ENCODE results near the gene PPP6R3.

Gene PPP6R3

DNA sequence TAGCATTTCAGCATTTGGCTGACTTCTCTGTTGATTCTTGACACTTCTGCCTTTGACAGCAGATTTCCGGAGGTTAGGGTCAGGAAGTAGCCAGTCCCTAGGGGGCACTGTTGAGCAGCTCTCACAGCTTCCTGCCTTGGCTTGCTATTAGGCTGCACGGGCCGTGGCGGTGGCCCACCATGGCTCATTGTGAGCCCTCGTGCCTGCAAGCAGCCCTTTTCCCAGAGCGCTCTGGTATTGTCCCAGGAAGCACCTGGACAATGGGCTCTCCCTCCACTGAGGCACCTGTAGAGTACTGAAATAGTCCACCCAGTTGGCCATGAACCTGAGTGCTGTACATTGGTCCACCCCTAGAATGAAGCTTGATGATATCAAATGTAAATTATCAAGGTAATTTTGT is 123.5 kb downstream of the PPP6R3 start:
- Histone ChIP-seq H3K79me2 (ENCODE audit: insufficient read depth, low read length) (no peaks in the 10 kb centered on the region), H3K9me3 (ENCODE audit: insufficient read depth, low read depth, low read length) (no peaks in the 10 kb centered on the region), H4K20me1 (ENCODE audit: insufficient read depth, low read length, poor library complexity, severe bottlenecking) (peaks cover 14% of the 10 kb centered on the region), H3K9ac (ENCODE audit: low read depth, low read length, poor library complexity, severe bottlenecking) (no peak overlapping the region), H3K36me3 (ENCODE audit: insufficient read depth, low read length) (peaks cover 93% of the 10 kb centered on the region), H3K4me3 (ENCODE audit: low read length, poor library complexity, severe bottlenecking) (no peak overlapping the region), H3K9me2 (replicated peaks; ENCODE audit: low read depth, low read length) (no peaks in the 10 kb centered on the region), H3F3A (ENCODE audit: low read depth) (no peaks in the 10 kb centered on the region), H2AFZ (ENCODE audit: low read length) (no peak overlapping the region), H3K4me1 (ENCODE audit: insufficient read depth, low read length, poor library complexity, severe bottlenecking) (no peaks in the 10 kb centered on the region), H3K4me2 (ENCODE audit: low read depth, low read length, poor library complexity, severe bottlenecking) (no peak overlapping the region), H3K27me3 (ENCODE audit: insufficient read depth, low read length, poor library complexity, severe bottlenecking) (no peaks in the 10 kb centered on the region)
- no peak for TF ChIP-seq EZH2phosphoT487 (IDR thresholded peaks at IDR 0.05; ENCODE audit: borderline replicate concordance)
- TF ChIP-seq, protein P1, sequence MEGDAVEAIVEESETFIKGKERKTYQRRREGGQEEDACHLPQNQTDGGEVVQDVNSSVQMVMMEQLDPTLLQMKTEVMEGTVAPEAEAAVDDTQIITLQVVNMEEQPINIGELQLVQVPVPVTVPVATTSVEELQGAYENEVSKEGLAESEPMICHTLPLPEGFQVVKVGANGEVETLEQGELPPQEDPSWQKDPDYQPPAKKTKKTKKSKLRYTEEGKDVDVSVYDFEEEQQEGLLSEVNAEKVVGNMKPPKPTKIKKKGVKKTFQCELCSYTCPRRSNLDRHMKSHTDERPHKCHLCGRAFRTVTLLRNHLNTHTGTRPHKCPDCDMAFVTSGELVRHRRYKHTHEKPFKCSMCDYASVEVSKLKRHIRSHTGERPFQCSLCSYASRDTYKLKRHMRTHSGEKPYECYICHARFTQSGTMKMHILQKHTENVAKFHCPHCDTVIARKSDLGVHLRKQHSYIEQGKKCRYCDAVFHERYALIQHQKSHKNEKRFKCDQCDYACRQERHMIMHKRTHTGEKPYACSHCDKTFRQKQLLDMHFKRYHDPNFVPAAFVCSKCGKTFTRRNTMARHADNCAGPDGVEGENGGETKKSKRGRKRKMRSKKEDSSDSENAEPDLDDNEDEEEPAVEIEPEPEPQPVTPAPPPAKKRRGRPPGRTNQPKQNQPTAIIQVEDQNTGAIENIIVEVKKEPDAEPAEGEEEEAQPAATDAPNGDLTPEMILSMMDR (conservative IDR thresholded peaks at IDR 0.05; ENCODE audit: low read length), result peak; percentile 86

GRCh38 chr11:68584991-68585524 is 124.5 kb downstream of the PPP6R3 start:
- Histone ChIP-seq H3K36me3 (ENCODE audit: insufficient read depth, low read length) (peaks cover 93% of the 10 kb centered on the region), H3K4me2 (ENCODE audit: low read depth, low read length, poor library complexity, severe bottlenecking) (no peak overlapping the region), H2AFZ (ENCODE audit: low read length) (no peak overlapping the region)

GRCh38 chr11:68589547-68590216 is 129.1 kb downstream of the PPP6R3 start:
- peaks cover 91% of the 10 kb centered on the region for H3K36me3 ChIP-seq (ENCODE audit: insufficient read depth, low read length)

More at GRCh38 chr11:68584991-68585524, 124.5 kb downstream of the PPP6R3 start:
- no peaks in the 10 kb centered on the region for H3K79me2 ChIP-seq (ENCODE audit: insufficient read depth, low read length)
- H3K9me3 ChIP-seq (ENCODE audit: insufficient read depth, low read depth, low read length), result no peaks in the 10 kb centered on the region
- TF ChIP-seq, protein P1 (conservative IDR thresholded peaks at IDR 0.05; ENCODE audit: low read length), result no peak
- no peak for TF ChIP-seq EZH2phosphoT487 (IDR thresholded peaks at IDR 0.05; ENCODE audit: borderline replicate concordance)
- H3F3A ChIP-seq (ENCODE audit: low read depth), result no peaks in the 10 kb centered on the region
- no peaks in the 10 kb centered on the region for H3K4me1 ChIP-seq (ENCODE audit: insufficient read depth, low read length, poor library complexity, severe bottlenecking)
- no peak overlapping the region for H3K4me3 ChIP-seq (ENCODE audit: low read length, poor library complexity, severe bottlenecking)
- no peaks in the 10 kb centered on the region for H3K9me2 ChIP-seq (replicated peaks; ENCODE audit: low read depth, low read length)
- H4K20me1 ChIP-seq (ENCODE audit: insufficient read depth, low read length, poor library complexity, severe bottlenecking), result peaks cover 14% of the 10 kb centered on the region
- no peaks in the 10 kb centered on the region for H3K27me3 ChIP-seq (ENCODE audit: insufficient read depth, low read length, poor library complexity, severe bottlenecking)
- H3K9ac ChIP-seq (ENCODE audit: low read depth, low read length, poor library complexity, severe bottlenecking), result no peak overlapping the region

More at GRCh38 chr11:68589547-68590216, 129.1 kb downstream of the PPP6R3 start:
- no peak for TF ChIP-seq EZH2phosphoT487 (IDR thresholded peaks at IDR 0.05; ENCODE audit: borderline replicate concordance)
- TF ChIP-seq, protein P1 (conservative IDR thresholded peaks at IDR 0.05; ENCODE audit: low read length), result no peak
- Histone ChIP-seq H3K4me2 (ENCODE audit: low read depth, low read length, poor library complexity, severe bottlenecking) (no peak overlapping the region), H3K27me3 (ENCODE audit: insufficient read depth, low read length, poor library complexity, severe bottlenecking) (no peaks in the 10 kb centered on the region), H3F3A (ENCODE audit: low read depth) (no peaks in the 10 kb centered on the region), H4K20me1 (ENCODE audit: insufficient read depth, low read length, poor library complexity, severe bottlenecking) (peaks cover 3% of the 10 kb centered on the region), H3K9me2 (replicated peaks; ENCODE audit: low read depth, low read length) (no peaks in the 10 kb centered on the region), H3K4me1 (ENCODE audit: insufficient read depth, low read length, poor library complexity, severe bottlenecking) (no peaks in the 10 kb centered on the region), H3K79me2 (ENCODE audit: insufficient read depth, low read length) (no peaks in the 10 kb centered on the region), H3K9me3 (ENCODE audit: insufficient read depth, low read depth, low read length) (no peaks in the 10 kb centered on the region), H3K4me3 (ENCODE audit: low read length, poor library complexity, severe bottlenecking) (no peak overlapping the region), H3K9ac (ENCODE audit: low read depth, low read length, poor library complexity, severe bottlenecking) (no peak overlapping the region), H2AFZ (ENCODE audit: low read length) (no peak overlapping the region)

Data from Loucy (cell line).